ENCODE measurements around the gene AMBP.

The AMBP gene

DNA sequence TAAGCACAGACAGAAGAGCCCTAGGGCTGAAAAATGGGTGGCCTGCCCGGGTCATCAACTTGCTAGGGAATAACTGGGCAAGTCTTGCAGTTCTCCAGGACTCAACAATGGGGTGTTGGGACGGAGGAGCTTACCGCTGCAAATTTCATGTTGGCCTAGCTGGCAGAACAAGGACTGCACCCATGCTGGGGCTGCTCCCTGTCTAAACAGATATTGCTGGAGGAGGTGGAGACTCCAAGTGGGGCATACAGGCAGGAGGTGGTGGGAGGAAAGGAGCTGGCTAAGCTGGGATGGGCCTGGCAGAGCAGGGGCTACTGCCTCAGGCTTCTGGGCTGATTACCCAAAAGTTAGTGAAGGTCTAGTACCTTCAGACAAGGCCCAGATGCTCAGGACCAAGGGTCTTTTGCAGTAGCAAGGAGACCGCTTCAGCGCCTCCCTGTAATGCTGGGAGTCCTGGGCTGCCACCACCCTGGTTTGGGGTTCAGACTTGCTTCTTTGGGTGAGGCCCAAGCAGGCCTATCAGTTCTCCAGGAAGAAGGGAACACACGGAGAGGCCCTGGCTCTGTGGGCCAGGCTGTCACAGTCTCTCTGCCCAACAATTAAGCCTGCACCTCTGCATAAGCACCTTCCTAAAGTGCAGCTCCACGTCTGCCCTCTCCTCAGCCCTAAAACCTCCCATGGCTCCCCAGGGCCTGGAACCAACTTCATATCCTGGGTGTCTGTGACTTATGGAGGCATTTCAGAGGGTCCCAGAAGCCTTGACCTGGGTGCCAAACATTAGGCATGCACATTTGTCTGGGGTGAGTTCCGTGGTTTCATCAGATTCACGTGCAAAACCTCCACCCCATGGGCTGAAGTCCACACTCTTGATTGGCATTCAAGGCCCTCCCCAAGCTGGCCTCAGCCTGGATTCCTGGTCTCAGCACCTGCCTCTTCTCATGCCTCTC is 45.2 kb upstream of the AMBP start:
- TF ChIP-seq TAF1 (IDR thresholded peaks at IDR 0.05; ENCODE audit: borderline replicate concordance, insufficient read depth, low read length) (no peak), SIN3A (IDR thresholded peaks at IDR 0.05; ENCODE audit: borderline replicate concordance, insufficient read depth, low read length) (no peak), POLR2AphosphoS5 (IDR thresholded peaks at IDR 0.05; ENCODE audit: low read depth, low read length) (no peak), FOXP2 (optimal IDR thresholded peaks at IDR 0.05; ENCODE audit: borderline replicate concordance, extremely low read depth, extremely low read length, insufficient read depth) (no peak)
- TF ChIP-seq, protein P1, sequence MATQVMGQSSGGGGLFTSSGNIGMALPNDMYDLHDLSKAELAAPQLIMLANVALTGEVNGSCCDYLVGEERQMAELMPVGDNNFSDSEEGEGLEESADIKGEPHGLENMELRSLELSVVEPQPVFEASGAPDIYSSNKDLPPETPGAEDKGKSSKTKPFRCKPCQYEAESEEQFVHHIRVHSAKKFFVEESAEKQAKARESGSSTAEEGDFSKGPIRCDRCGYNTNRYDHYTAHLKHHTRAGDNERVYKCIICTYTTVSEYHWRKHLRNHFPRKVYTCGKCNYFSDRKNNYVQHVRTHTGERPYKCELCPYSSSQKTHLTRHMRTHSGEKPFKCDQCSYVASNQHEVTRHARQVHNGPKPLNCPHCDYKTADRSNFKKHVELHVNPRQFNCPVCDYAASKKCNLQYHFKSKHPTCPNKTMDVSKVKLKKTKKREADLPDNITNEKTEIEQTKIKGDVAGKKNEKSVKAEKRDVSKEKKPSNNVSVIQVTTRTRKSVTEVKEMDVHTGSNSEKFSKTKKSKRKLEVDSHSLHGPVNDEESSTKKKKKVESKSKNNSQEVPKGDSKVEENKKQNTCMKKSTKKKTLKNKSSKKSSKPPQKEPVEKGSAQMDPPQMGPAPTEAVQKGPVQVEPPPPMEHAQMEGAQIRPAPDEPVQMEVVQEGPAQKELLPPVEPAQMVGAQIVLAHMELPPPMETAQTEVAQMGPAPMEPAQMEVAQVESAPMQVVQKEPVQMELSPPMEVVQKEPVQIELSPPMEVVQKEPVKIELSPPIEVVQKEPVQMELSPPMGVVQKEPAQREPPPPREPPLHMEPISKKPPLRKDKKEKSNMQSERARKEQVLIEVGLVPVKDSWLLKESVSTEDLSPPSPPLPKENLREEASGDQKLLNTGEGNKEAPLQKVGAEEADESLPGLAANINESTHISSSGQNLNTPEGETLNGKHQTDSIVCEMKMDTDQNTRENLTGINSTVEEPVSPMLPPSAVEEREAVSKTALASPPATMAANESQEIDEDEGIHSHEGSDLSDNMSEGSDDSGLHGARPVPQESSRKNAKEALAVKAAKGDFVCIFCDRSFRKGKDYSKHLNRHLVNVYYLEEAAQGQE (IDR thresholded peaks at IDR 0.05; ENCODE audit: insufficient read depth in 1 of 2, low read depth in 2 of 2, low read length in 2 of 2) = no peak

DNA sequence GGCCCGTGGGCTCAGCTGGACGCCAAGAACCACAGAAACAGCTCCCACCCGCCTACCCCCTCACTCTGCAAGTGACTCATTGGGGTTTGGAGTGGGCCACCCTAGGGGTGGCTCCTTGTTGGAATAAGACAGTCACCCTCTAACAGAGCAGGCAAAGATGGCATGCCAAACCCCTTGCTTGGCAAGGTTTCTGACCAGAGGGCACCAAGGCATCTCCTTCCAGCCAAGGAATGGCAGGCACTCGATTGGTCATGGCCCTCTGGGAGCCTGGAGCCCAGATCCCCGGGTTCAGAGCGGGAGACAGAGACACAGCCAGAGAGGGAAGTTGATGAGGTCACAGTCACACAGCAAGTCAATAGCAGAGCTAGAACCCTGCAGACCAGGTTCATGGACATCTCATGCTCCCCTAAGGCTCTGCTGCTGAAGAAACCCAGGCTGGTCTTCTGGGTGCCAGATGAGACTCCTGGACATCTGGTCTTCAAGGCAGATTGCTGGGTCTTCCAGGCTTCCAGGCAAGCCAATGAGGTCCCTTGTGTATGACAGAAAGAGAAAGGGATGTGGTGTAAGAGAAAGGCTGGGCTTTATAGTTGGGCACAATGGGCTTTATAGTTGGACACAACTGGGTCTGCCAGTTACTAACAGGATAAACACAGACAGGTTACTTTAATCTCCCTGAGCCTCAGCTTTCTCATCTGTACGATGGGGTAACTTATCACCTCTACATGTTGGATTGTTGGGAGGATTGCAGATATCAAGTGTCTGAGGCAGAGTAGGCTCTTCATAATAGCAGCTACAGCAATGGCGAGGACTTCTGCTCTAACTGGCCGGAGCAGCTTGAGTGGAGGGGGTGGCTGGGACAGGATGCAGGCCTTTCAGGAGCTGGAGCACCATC is 44.3 kb upstream of the AMBP start:
- TF ChIP-seq POLR2AphosphoS5 (IDR thresholded peaks at IDR 0.05; ENCODE audit: low read depth, low read length) (no peak), SIN3A (IDR thresholded peaks at IDR 0.05; ENCODE audit: borderline replicate concordance, insufficient read depth, low read length) (no peak), TAF1 (IDR thresholded peaks at IDR 0.05; ENCODE audit: borderline replicate concordance, insufficient read depth, low read length) (no peak), FOXP2 (optimal IDR thresholded peaks at IDR 0.05; ENCODE audit: borderline replicate concordance, extremely low read depth, extremely low read length, insufficient read depth) (no peak)
- TF ChIP-seq, protein P1 (IDR thresholded peaks at IDR 0.05; ENCODE audit: insufficient read depth in 1 of 2, low read depth in 2 of 2, low read length in 2 of 2) = no peak

DNA sequence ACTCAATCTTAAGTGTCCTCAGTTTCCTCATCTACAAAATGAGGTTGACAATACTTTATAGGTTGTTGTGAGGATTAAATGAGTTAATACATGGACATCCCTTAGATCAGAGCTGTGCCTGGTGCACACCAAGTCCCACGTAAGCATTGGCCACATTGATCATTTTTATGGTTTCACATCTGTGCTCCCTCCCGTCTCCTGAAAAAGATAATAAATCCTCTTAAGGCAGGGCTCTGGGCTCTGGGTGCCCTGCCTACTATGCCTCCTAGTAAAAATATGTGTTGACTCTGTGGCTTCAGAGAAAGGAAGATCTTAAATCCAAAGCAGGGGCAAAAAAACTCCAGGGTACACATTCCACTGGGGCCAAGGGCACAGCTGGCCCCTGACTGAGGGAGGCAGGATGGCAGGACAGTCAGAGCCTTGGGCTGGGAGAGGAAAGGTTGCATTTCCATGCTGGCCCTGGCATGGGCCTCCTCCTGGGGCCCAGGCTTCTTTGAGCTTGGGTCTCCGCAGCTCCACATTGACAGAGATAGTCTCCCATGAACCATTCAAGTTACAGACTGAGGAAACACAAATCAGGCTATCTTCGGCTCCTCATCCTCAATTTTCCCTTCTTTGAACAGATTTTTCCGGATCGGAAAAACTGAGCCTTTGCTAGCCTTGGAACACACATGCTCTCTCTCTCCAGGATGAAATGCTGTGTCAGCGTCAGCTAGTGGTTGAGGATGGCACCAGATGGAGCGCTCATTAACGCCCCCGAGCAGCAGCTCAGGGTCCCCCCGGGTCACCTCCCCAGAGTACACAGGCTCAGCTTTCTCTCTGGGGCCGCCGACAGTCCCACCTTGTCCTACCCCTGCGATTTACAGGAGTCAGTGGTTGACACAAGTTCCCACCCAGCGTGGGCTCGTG is 43.4 kb upstream of the AMBP start:
- no peak for TF ChIP-seq POLR2AphosphoS5 (IDR thresholded peaks at IDR 0.05; ENCODE audit: low read depth, low read length)
- no peak for TF ChIP-seq TAF1 (IDR thresholded peaks at IDR 0.05; ENCODE audit: borderline replicate concordance, insufficient read depth, low read length)
- no peak for TF ChIP-seq FOXP2 (optimal IDR thresholded peaks at IDR 0.05; ENCODE audit: borderline replicate concordance, extremely low read depth, extremely low read length, insufficient read depth)
- TF ChIP-seq, protein P1 (IDR thresholded peaks at IDR 0.05; ENCODE audit: insufficient read depth in 1 of 2, low read depth in 2 of 2, low read length in 2 of 2) = no peak
- TF ChIP-seq SIN3A (IDR thresholded peaks at IDR 0.05; ENCODE audit: borderline replicate concordance, insufficient read depth, low read length) = no peak

DNA sequence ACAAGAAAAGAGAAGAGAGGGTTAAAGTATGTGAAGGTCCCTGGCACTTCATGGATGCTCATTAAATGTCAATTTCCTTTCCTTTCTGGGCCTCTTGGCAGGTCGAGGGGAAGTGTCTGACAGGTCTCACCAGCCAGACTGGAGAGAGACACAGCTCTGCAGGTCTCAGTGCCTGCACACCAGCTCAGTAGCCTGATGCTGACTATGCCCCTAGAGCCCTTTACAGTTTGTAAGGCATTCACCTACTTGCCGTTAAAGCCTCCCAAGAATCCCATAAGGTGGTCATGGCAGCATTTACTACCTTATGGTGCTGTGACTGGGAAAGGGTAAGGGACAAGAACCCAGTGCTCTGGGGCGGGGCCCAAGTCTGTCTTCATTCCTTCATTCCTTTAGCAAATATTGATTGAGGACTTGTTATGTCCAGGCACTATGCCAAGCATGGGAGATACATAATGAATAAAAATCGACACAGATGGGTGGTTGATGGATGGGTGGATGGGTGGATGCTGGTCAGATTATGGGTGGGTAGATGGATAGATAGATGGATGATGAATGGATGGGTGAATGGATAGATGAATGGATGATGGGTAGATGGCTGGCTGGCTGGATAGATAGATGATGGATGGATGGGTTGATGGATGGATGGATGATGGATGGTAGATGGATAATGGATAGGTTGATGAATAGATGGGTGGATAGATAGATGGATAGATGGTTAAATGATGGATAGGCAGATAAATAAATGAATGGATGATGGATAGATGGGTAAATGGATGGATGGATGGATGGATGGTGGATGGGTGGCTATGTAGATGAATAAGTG is 42.3 kb upstream of the AMBP start:
- TF ChIP-seq, protein P1 (IDR thresholded peaks at IDR 0.05; ENCODE audit: insufficient read depth in 1 of 2, low read depth in 2 of 2, low read length in 2 of 2) = no peak
- TF ChIP-seq TAF1 (IDR thresholded peaks at IDR 0.05; ENCODE audit: borderline replicate concordance, insufficient read depth, low read length) (no peak), FOXP2 (optimal IDR thresholded peaks at IDR 0.05; ENCODE audit: borderline replicate concordance, extremely low read depth, extremely low read length, insufficient read depth) (no peak), POLR2AphosphoS5 (IDR thresholded peaks at IDR 0.05; ENCODE audit: low read depth, low read length) (no peak), SIN3A (IDR thresholded peaks at IDR 0.05; ENCODE audit: borderline replicate concordance, insufficient read depth, low read length) (no peak)

Measured in PFSK-1 (cell line).